Ishikawa (cell line): ENCODE results near the gene BRCA2.

Source experiments
- EGR1 ChIP-seq: IDR thresholded peaks from 2 replicates; pipeline ENCODE4 v1.6.1; 2012
- NFIC ChIP-seq: IDR thresholded peaks from 2 replicates; pipeline ENCODE4 v1.6.1; 2012
- TAF1 ChIP-seq: IDR thresholded peaks from 2 replicates; pipeline ENCODE4 v1.6.1; 2012; ENCODE audit warnings: low read depth, mild to moderate bottlenecking
- TEAD4 ChIP-seq: IDR thresholded peaks from 2 replicates; pipeline ENCODE4 v1.6.1; 2012
- TF ChIP-seq, protein P1 (sequence below): IDR thresholded peaks from 2 replicates; pipeline ENCODE4 v1.6.1; 2012

DNA sequence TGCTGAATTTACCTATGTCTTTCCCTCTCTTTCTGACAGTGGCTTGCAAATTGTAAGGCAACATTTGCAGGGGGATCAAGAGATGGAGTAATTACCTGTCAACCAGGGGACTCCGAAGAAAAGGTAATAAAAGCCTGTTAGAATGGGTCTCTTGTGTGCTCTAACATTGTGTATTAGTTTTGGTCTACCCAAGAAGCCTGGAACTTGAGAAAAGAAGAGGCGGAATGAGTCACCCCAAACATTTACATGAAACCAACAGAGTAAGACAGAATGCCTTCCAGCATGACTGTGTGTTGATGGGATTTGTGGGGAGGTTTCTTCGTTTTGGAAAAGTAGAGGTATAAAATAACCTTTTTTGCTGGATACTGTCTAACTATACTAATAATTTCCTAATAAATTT is 36.9 kb upstream of the BRCA2 start:
- TF ChIP-seq EGR1 (no peak), NFIC (no peak), TAF1 (no peak), TEAD4 (no peak)
- TF ChIP-seq, protein P1, sequence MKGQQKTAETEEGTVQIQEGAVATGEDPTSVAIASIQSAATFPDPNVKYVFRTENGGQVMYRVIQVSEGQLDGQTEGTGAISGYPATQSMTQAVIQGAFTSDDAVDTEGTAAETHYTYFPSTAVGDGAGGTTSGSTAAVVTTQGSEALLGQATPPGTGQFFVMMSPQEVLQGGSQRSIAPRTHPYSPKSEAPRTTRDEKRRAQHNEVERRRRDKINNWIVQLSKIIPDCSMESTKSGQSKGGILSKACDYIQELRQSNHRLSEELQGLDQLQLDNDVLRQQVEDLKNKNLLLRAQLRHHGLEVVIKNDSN = no peak
